Measurements from ENCODE around the gene ATF4. TPM values are rescaled to one million over a fixed set of nuclear protein-coding genes. Genes with fewer than 3 reads are reported as not detected.
A peak's percentile ranks its signal among the peaks of the same experiment; 100 is the strongest.

ATF4 gene
- total and polyA plus RNA-seq, 2 of the 13 experiments (the other 11 are each of a cell fraction or from before 2014, with no cell fraction given) = 486 to 1,297 TPM

- TF ChIP-seq SNAPC4 (CRISPR knock-in tag; IDR thresholded peaks at IDR 0.05) (0 out of 2 replicates have a peak, but pooled peaks have one; percentile 32), GPN1 (CRISPR knock-in tag; IDR thresholded peaks at IDR 0.05; ENCODE audit: borderline replicate concordance) (peak; percentile 96; the same call in 1 of the 2 replicates), ZFX (CRISPR knock-in tag; IDR thresholded peaks at IDR 0.05; ENCODE audit: low read depth) (no peak), ZBTB7A (CRISPR knock-in tag; IDR thresholded peaks at IDR 0.05) (peak; percentile 62), CBFB (CRISPR knock-in tag; IDR thresholded peaks at IDR 0.05) (peak; percentile 30; the same call in 1 of the 2 replicates), ZNF644 (CRISPR knock-in tag; IDR thresholded peaks at IDR 0.05; ENCODE audit: low read depth) (peak; percentile 67; the same call in 1 of the 2 replicates), ZNF20 (CRISPR knock-in tag; IDR thresholded peaks at IDR 0.05) (no peak), ZBTB37 (CRISPR knock-in tag; IDR thresholded peaks at IDR 0.05) (no peak), KLF16 (CRISPR knock-in tag; IDR thresholded peaks at IDR 0.05) (peak in 1 of 2 experiments; percentile 95; a peak in 2 of 4 replicates), ZNF660 (CRISPR knock-in tag; IDR thresholded peaks at IDR 0.05; ENCODE audit: borderline replicate concordance, low read depth) (no peak), FOXM1 (CRISPR knock-in tag; IDR thresholded peaks at IDR 0.05) (peak; percentile 70; the same call in 1 of the 2 replicates), ZNF275 (CRISPR knock-in tag; IDR thresholded peaks at IDR 0.05; ENCODE audit: borderline replicate concordance) (no peak), KMT2B (CRISPR knock-in tag; IDR thresholded peaks at IDR 0.05) (peak; percentile 78), ZNF335 (CRISPR knock-in tag; IDR thresholded peaks at IDR 0.05) (peak; percentile 80; the same call in 1 of the 2 replicates), ZNF207 (IDR thresholded peaks at IDR 0.05; ENCODE audit: borderline replicate concordance) (no peak), RXRB (CRISPR knock-in tag; IDR thresholded peaks at IDR 0.05; ENCODE audit: borderline replicate concordance) (peak; percentile 77), ZNF225 (CRISPR knock-in tag; IDR thresholded peaks at IDR 0.05) (peak; percentile 83; the same call in 1 of the 2 replicates), SALL2 (CRISPR knock-in tag; IDR thresholded peaks at IDR 0.05) (peak; percentile 71; the same call in 1 of the 2 replicates), KLF11 (CRISPR knock-in tag; IDR thresholded peaks at IDR 0.05) (peak; percentile 98)
- TF ChIP-seq, protein P1, sequence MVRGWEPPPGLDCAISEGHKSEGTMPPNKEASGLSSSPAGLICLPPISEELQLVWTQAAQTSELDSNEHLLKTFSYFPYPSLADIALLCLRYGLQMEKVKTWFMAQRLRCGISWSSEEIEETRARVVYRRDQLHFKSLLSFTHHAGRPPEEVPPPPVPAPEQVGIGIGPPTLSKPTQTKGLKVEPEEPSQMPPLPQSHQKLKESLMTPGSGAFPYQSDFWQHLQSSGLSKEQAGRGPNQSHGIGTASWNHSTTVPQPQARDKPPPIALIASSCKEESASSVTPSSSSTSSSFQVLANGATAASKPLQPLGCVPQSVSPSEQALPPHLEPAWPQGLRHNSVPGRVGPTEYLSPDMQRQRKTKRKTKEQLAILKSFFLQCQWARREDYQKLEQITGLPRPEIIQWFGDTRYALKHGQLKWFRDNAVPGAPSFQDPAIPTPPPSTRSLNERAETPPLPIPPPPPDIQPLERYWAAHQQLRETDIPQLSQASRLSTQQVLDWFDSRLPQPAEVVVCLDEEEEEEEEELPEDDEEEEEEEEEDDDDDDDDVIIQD (CRISPR knock-in tag; IDR thresholded peaks at IDR 0.05; ENCODE audit: low read depth) = peak; percentile 51; the same call in 1 of the 2 replicates
Measured at GRCh38 chr22:39545386-39546365, 25.3 kb downstream of the ATF4 start (continued).

Data from HepG2 (cell line).